Measurements from ENCODE around the gene AKT1S1.

DNA sequence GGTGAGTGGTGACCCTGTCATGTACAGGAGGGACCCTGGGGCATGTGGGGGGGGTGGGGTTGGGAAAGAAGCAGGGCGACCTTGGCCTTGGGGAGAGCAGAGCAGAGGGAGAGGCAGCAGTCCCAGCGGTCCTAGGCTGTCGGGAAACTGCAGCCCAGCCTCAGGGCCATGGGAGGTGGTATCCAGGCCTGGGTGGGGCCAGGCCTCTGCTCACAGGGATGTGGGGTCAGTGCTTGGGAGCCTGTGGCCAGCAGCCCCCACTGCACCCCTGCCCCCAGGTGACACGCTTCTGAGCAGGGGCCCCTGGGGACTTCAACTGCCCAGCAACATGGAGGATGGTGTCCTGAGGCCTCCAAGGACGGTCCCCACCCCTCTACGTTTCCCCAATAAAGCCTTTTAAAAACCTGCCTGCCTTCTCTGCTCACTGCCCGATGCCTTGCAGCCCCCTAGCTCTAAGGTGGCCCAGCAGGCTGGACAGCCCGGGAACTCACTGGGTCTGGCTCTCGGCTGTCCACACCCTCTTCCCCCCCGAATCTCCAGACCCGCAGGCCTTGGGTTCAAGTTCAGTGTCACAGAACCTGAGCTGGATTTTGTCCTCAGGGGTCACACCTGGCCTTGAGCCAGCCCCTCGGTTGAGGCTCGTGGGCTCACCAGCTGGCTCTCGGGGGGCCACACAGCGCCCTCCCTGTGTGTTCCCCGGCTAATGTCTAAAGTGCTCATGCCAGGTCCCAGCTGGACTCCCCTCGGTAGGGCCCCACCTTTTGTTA lies 16.6 kb downstream of the AKT1S1 start:
- TF ChIP-seq, protein P1, sequence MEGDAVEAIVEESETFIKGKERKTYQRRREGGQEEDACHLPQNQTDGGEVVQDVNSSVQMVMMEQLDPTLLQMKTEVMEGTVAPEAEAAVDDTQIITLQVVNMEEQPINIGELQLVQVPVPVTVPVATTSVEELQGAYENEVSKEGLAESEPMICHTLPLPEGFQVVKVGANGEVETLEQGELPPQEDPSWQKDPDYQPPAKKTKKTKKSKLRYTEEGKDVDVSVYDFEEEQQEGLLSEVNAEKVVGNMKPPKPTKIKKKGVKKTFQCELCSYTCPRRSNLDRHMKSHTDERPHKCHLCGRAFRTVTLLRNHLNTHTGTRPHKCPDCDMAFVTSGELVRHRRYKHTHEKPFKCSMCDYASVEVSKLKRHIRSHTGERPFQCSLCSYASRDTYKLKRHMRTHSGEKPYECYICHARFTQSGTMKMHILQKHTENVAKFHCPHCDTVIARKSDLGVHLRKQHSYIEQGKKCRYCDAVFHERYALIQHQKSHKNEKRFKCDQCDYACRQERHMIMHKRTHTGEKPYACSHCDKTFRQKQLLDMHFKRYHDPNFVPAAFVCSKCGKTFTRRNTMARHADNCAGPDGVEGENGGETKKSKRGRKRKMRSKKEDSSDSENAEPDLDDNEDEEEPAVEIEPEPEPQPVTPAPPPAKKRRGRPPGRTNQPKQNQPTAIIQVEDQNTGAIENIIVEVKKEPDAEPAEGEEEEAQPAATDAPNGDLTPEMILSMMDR (IDR thresholded peaks at IDR 0.05), result no peak
- TF ChIP-seq POLR2A (IDR thresholded peaks at IDR 0.05), result no peak
